NB4 (cell line): Measurements from ENCODE around the gene SEBOX.

Source experiments
- CTCF ChIP-seq: IDR thresholded peaks from one replicate; pipeline ENCODE4 v1.5.1; 2012; ENCODE audit warnings: low read depth, low read length
- MAX ChIP-seq: IDR thresholded peaks from 2 replicates; pipeline ENCODE4 v1.6.1; 2011; ENCODE audit warnings: low read depth, low read length
- POLR2A ChIP-seq: IDR thresholded peaks from 2 replicates; pipeline ENCODE4 v1.6.1; 2011; ENCODE audit warnings: mild to moderate bottlenecking; ENCODE audit not compliant: insufficient read length; ENCODE audit errors: extremely low read depth

GRCh38 chr17:28345419-28346198 lies 19.4 kb downstream of the SEBOX start:
- TF ChIP-seq POLR2A (no peak), CTCF (no peak), MAX (no peak)
